Left ventricle myocardium inferior (tissue), 1 donor: Measurements from ENCODE around the gene CA11. TPM values are rescaled to one million over a fixed set of nuclear protein-coding genes. Genes with fewer than 3 reads are reported as not detected.
A peak's percentile ranks its signal among the peaks of the same experiment; 100 is the strongest.

Experiments used
- DNase-seq: peaks from one replicate; pipeline ENCODE4 v3.0.0-alpha.2; 2020
- H3K27ac ChIP-seq: fragments of 200-600 bp; replicated peaks from 2 replicates; pipeline ENCODE4 v1.8.0; 2021
- H3K27me3 ChIP-seq: fragments of 200-600 bp; 2 replicates; pipeline ENCODE4 v1.8.0; 2021; ENCODE audit warnings: low read depth
- H3K36me3 ChIP-seq: fragments of 200-600 bp; 2 replicates; pipeline ENCODE4 v1.8.0; 2021
- H3K4me1 ChIP-seq: fragments of 200-600 bp; 2 replicates; pipeline ENCODE4 v1.8.0; 2021
- H3K4me3 ChIP-seq: fragments of 200-600 bp; 2 replicates; pipeline ENCODE4 v1.8.0; 2021; ENCODE audit warnings: mild to moderate bottlenecking, moderate library complexity
- H3K9me3 ChIP-seq: fragments of 200-600 bp; replicated peaks from 2 replicates; pipeline ENCODE4 v1.8.0; 2021
- intact Hi-C: fragments of 100-400 bp; cut with micrococcal nuclease; formaldehyde crosslinking; loops from one replicate; pipeline ENCODE4 v1.11.0; 2022
- total RNA-seq: library from RNA; stranded (reverse); fragmentation: NEBNext Ultra II Directional; extraction: Animal tissue kit (Norgen Biotek cat#: 25700); gene quantifications from one replicate; pipeline ENCODE4 v1.2.1, GENCODE V29; 2021
- TF ChIP-seq, protein P1 (sequence below): fragments of 200-600 bp; IDR thresholded peaks from 2 replicates; pipeline ENCODE4 v1.8.0; 2021; ENCODE audit warnings: antibody characterized with exemption, mild to moderate bottlenecking, borderline replicate concordance
- donor health status: DM: no; HTN: yes; CAD: no; lungs with severe emphysema.

The CA11 gene
- total RNA-seq, 1 donor from 2014 or later = 4.5 TPM

DNA sequence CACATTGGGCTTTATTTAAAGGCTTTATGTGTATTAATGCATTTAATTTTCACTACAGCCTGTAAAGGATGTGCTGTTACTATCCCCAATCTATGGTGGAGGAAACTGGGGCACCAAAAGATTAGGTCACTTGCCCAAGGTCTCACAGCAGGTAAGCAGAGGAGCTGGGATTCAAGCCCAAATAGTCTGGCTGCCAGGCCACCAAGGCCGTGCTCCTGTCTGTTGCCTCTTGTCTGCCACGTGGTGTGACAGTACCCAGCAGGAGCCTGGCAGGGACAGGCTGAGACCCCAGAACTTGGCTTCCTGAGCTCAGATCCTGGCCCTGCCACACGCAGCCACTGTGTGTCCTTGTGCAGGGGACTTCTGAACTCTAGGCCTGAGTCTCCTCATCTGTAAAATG lies 22.3 kb upstream of the CA11 start:
- H3K27me3 ChIP-seq = no peaks in the 10 kb centered on the region
- no peaks in the 10 kb centered on the region for H3K36me3 ChIP-seq
- no peaks in the 10 kb centered on the region for H3K4me1 ChIP-seq
- H3K4me3 ChIP-seq = no peak overlapping the region
- intact Hi-C loops = no loop called here
- no peaks in the 10 kb centered on the region for H3K9me3 ChIP-seq
- TF ChIP-seq, protein P1, sequence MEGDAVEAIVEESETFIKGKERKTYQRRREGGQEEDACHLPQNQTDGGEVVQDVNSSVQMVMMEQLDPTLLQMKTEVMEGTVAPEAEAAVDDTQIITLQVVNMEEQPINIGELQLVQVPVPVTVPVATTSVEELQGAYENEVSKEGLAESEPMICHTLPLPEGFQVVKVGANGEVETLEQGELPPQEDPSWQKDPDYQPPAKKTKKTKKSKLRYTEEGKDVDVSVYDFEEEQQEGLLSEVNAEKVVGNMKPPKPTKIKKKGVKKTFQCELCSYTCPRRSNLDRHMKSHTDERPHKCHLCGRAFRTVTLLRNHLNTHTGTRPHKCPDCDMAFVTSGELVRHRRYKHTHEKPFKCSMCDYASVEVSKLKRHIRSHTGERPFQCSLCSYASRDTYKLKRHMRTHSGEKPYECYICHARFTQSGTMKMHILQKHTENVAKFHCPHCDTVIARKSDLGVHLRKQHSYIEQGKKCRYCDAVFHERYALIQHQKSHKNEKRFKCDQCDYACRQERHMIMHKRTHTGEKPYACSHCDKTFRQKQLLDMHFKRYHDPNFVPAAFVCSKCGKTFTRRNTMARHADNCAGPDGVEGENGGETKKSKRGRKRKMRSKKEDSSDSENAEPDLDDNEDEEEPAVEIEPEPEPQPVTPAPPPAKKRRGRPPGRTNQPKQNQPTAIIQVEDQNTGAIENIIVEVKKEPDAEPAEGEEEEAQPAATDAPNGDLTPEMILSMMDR = no peak
- no peak for DNase-seq
- no peak overlapping the region for H3K27ac ChIP-seq

DNA sequence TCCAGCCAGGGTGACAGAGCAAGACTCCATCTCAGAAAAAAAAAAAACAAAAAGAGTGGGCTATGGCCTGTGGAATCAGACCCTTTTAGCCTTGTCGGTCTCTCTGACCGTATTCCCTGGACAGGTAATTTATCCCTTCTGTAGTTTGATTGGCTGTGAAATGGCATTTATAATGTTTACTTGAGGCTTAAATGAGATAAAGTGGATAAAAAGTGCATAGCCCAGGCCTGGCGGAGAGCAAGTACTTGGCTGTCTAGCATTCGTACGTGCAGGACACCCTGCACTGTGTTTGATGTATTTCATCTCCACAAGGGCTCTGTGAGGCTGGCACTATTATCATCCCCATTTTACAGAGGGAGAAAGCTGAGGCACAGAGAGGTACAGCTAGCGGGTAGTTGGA lies 19.8 kb upstream of the CA11 start:
- TF ChIP-seq, protein P1 = no peak
- H3K9me3 ChIP-seq = no peaks in the 10 kb centered on the region
- H3K27me3 ChIP-seq = no peaks in the 10 kb centered on the region
- no peak overlapping the region for H3K27ac ChIP-seq
- H3K36me3 ChIP-seq = no peaks in the 10 kb centered on the region
- peaks cover 6% of the 10 kb centered on the region for H3K4me1 ChIP-seq
- no peak for DNase-seq
- no peak overlapping the region for H3K4me3 ChIP-seq
- intact Hi-C loops = no loop called here

- Histone ChIP-seq H3K27ac (no peak overlapping the region), H3K4me3 (no peak overlapping the region), H3K27me3 (no peaks in the 10 kb centered on the region), H3K9me3 (no peaks in the 10 kb centered on the region), H3K36me3 (no peaks in the 10 kb centered on the region), H3K4me1 (peaks cover 13% of the 10 kb centered on the region)
- intact Hi-C loops = no loop called here
- DNase-seq = no peak
- TF ChIP-seq, protein P1 = no peak
These were observed 18.5 kb upstream of the CA11 start for GRCh38 chr19:48664476-48664875.

DNA sequence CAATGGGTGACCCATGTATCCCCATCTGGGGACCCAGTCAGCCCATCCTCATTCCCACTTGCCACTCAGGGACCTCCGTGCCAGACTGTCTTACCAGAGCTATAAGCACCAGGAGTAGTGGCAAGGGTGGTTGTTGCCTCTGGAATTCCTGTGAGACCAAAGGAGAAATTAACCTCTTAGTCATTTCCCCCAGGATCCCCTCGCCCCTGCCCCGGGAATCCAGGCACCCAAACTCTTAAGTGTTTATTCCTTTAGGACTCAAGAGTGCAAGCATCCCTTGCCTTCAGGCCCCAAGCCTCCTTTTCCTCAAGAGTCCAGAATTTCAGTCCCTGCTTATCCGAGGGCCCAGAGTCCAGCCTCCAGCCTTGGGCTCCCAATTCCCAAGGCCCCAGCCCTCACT lies 17.7 kb upstream of the CA11 start:
- intact Hi-C loops = no loop called here
- no peak overlapping the region for H3K27ac ChIP-seq
- H3K9me3 ChIP-seq = no peaks in the 10 kb centered on the region
- H3K4me1 ChIP-seq = peaks cover 13% of the 10 kb centered on the region
- no peak overlapping the region for H3K4me3 ChIP-seq
- DNase-seq = no peak
- TF ChIP-seq, protein P1 = no peak
- no peaks in the 10 kb centered on the region for H3K27me3 ChIP-seq
- no peaks in the 10 kb centered on the region for H3K36me3 ChIP-seq

- DNase-seq = no peak
- peaks cover 13% of the 10 kb centered on the region for H3K4me1 ChIP-seq
- H3K27ac ChIP-seq = peak overlapping the region; percentile 69
- TF ChIP-seq, protein P1 = no peak
- H3K36me3 ChIP-seq = no peaks in the 10 kb centered on the region
- intact Hi-C loops = no loop called here
- no peaks in the 10 kb centered on the region for H3K27me3 ChIP-seq
- H3K4me3 ChIP-seq = no peak overlapping the region
- H3K9me3 ChIP-seq = no peaks in the 10 kb centered on the region
These were observed 15.7 kb upstream of the CA11 start for GRCh38 chr19:48661711-48662090.
